Sciatic nerve (tissue), 2 donors: ENCODE measurements around the gene MPRIP. TPM values are rescaled to one million over a fixed set of nuclear protein-coding genes. Genes with fewer than 3 reads are reported as not detected.
A peak's percentile ranks its signal among the peaks of the same experiment; 100 is the strongest.

Experiments
- ATAC-seq: fragments of 200-7000 bp; cut with Tn5 transposase; one replicate; pipeline ENCODE4 v1.9.1; 2020; ENCODE audit warnings: mild to moderate bottlenecking, moderate library complexity
- DNase-seq: peaks from one replicate; pipeline ENCODE4 v3.0.0-alpha.2; 2020; ENCODE audit warnings: low spot score
- intact Hi-C: fragments of 100-400 bp; cut with DNase I; formaldehyde crosslinking; loops from one replicate; pipeline ENCODE4 v1.14.2; 2022
- total RNA-seq: library from RNA; stranded (reverse); fragmentation: NEBNext Ultra II Directional; extraction: Animal tissue kit (Norgen Biotek cat#: 25700); gene quantifications from one replicate; pipeline ENCODE4 v1.2.1, GENCODE V29; 2021
- donor health status: DM: no; HTN: no; CAD: no.
- donor health status: DM: no; HTN: no; CAD: no.

The MPRIP gene
- total RNA-seq, 1 donor from 2014 or later = 500 TPM

- intact Hi-C loops = no loop called here
- ATAC-seq = no peak
- no peak for DNase-seq
These were observed 51.5 kb downstream of the MPRIP start for GRCh38 chr17:17093764-17094163.

- peak; percentile 75 for ATAC-seq
- intact Hi-C loops = no loop called here
- no peak for DNase-seq
These were observed 54.4 kb downstream of the MPRIP start for GRCh38 chr17:17096438-17097178.

GRCh38 chr17:17097763-17098345 lies 55.6 kb downstream of the MPRIP start:
- DNase-seq = no peak
- intact Hi-C loops = no loop called here
- no peak for ATAC-seq

GRCh38 chr17:17098551-17099179 lies 56.4 kb downstream of the MPRIP start:
- intact Hi-C loops = no loop called here
- DNase-seq (no peak), ATAC-seq (peak; percentile 79)

- no peak for DNase-seq
- intact Hi-C loops = no loop called here
- no peak for ATAC-seq
These were observed 59.9 kb downstream of the MPRIP start for GRCh38 chr17:17102176-17102575.

GRCh38 chr17:17103160-17103559 lies 60.9 kb downstream of the MPRIP start:
- DNase-seq (no peak), ATAC-seq (no peak)
- intact Hi-C loops = no loop called here

GRCh38 chr17:17104036-17104435 lies 61.8 kb downstream of the MPRIP start:
- intact Hi-C loops = no loop called here
- DNase-seq = no peak
- ATAC-seq = no peak

GRCh38 chr17:17104494-17104893 lies 62.2 kb downstream of the MPRIP start:
- ATAC-seq (no peak), DNase-seq (no peak)
- intact Hi-C loops = no loop called here

GRCh38 chr17:17105976-17106375 lies 63.7 kb downstream of the MPRIP start:
- ATAC-seq = no peak
- no peak for DNase-seq
- intact Hi-C loops = no loop called here

GRCh38 chr17:17106756-17107155 lies 64.5 kb downstream of the MPRIP start:
- intact Hi-C loops = no loop called here
- DNase-seq (no peak), ATAC-seq (peak; percentile 43)

- intact Hi-C loops = no loop called here
- DNase-seq (no peak), ATAC-seq (no peak)
These were observed 65.0 kb downstream of the MPRIP start for GRCh38 chr17:17107281-17107680.

GRCh38 chr17:17107891-17108431 lies 65.7 kb downstream of the MPRIP start:
- intact Hi-C loops = no loop called here
- ATAC-seq (no peak), DNase-seq (no peak)

GRCh38 chr17:17108451-17109049 lies 66.3 kb downstream of the MPRIP start:
- intact Hi-C loops = no loop called here
- ATAC-seq = peak; percentile 9
- no peak for DNase-seq

GRCh38 chr17:17109256-17109655 lies 67.0 kb downstream of the MPRIP start:
- intact Hi-C loops = no loop called here

GRCh38 chr17:17109907-17110306 lies 67.7 kb downstream of the MPRIP start:
- DNase-seq = no peak
- intact Hi-C loops = no loop called here
- peak; percentile 75 for ATAC-seq

More at GRCh38 chr17:17109256-17109655, 67.0 kb downstream of the MPRIP start:
- DNase-seq (no peak), ATAC-seq (no peak)

GRCh38 chr17:17110520-17110919 lies 68.3 kb downstream of the MPRIP start:
- intact Hi-C loops = no loop called here
- DNase-seq (no peak), ATAC-seq (no peak)

- intact Hi-C loops = no loop called here
- ATAC-seq (no peak), DNase-seq (no peak)
These were observed 69.4 kb downstream of the MPRIP start for GRCh38 chr17:17111401-17112393.

- intact Hi-C loops = no loop called here
- ATAC-seq (no peak), DNase-seq (no peak)
These were observed 70.5 kb downstream of the MPRIP start for GRCh38 chr17:17112628-17113200.
